ENCODE measurements around the gene SOCS1.

DNA sequence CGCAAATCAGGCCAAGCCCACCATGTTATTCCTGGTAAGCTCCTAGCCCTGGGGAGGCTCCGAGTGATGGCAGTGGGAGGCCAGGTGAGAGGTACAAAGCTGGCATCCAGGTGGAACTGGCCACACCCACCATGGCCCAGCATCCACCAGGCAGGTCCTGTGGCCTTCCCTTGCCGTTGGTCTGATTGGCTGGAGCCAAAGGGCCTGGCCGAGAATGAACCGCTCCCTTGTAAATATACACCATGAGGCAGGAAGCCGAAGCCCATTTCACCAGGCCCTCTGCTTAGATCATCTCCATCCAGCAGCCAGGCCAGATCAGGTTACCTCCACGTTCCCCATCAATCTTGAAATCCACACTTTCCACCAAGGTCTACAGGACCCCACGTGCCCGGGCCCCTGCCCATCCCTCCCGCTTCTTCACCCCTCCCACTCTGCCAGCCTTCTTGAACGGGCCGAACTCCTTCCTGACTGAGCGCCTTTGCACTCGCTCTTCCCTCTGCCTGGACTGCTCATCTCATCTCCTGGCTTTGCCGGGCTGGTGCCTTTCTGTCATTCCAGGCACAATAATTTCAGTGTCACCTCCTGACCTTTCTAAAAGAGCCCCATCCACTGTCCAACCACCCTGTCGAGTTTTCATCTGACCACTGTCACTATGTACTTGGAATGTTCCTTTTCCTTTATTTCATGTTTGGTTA lies 5.8 kb downstream of the SOCS1 start:
- no peak for TF ChIP-seq CTCF (IDR thresholded peaks at IDR 0.05; ENCODE audit: extremely low read depth in 1 of 2, insufficient read depth in 1 of 2, low read depth in 1 of 2, low read length in 2 of 2)
- TF ChIP-seq POLR2A (IDR thresholded peaks at IDR 0.05; ENCODE audit: low read depth, low read length): no peak
